Cardiac muscle cell (in vitro differentiated cells and primary cell): ENCODE measurements around the gene ABCA6. TPM values are rescaled to one million over a fixed set of nuclear protein-coding genes. Genes with fewer than 3 reads are reported as not detected.
"Not testable (repeated sequence)": the region's sequence is repeated elsewhere in the genome, so short reads cannot be mapped to it uniquely, and the experiment has no call there.

Source experiments
- DNase-seq, 2 donors: peaks; one replicate each; pipeline versions ENCODE4 v3.0.0 to v3.0.0-alpha.2; 2010 to 2017; ENCODE audit warnings: low read depth in 1 of 2, low spot score in 1 of 2
- H3K27ac ChIP-seq: fragments of 200-600 bp; sonication (generic); 2 replicates; pipeline ENCODE4 v1.5.1; 2016
- H3K27me3 ChIP-seq: fragments of 200-600 bp; sonication (generic); 2 replicates; pipeline ENCODE4 v1.6.0; 2016; ENCODE audit warnings: control low read depth
- H3K36me3 ChIP-seq: fragments of 200-600 bp; sonication (generic); 2 replicates; pipeline ENCODE4 v1.5.1; 2016; ENCODE audit warnings: control low read depth
- H3K4me1 ChIP-seq: fragments of 200-600 bp; sonication (generic); 2 replicates; pipeline ENCODE4 v1.8.1; 2017; ENCODE audit warnings: low read depth, mild to moderate bottlenecking, mixed run types
- H3K4me3 ChIP-seq: fragments of 200-600 bp; sonication (generic); 2 replicates; pipeline ENCODE4 v1.5.1; 2016; ENCODE audit warnings: mild to moderate bottlenecking
- H3K9me3 ChIP-seq: fragments of 200-600 bp; sonication (generic); 2 replicates; pipeline ENCODE4 v1.5.1; 2017; ENCODE audit warnings: low read depth, mild to moderate bottlenecking, control low read depth
- CTCF ChIP-seq: IDR thresholded peaks from 2 replicates; pipeline ENCODE4 v1.5.1; 2012; ENCODE audit warnings: low read depth, mild to moderate bottlenecking, low read length
- polyA plus RNA-seq: library from polyadenylated mRNA; unstranded; fragments of >200 nt; fragmentation: Nextera tagmentation; extraction: Ambion mirVana; gene quantifications from 2 replicates; pipeline ENCODE4 v1.2.1, GENCODE V29; 2016
- total RNA-seq: library from RNA; depleted of rRNA; stranded (reverse); fragments of >200 nt; gene quantifications from 2 replicates; pipeline ENCODE4 v1.2.3, GENCODE V29; 2016

Gene ABCA6
- total and polyA plus RNA-seq, 2 experiments from 2014 or later: not detected

GRCh38 chr17:69176457-69176795 is 34.7 kb upstream of the ABCA6 start:
- peak in 1 of 2 donors; percentile 3 for DNase-seq
- Histone ChIP-seq H3K27me3 (no peaks in the 10 kb centered on the region), H3K27ac (no peak overlapping the region)

GRCh38 chr17:69175625-69176456 is 34.1 kb upstream of the ABCA6 start:
- H3K9me3 ChIP-seq: no peaks in the 10 kb centered on the region
- no peak for TF ChIP-seq CTCF
- DNase-seq: peak in 1 of 2 donors; percentile 90

More at GRCh38 chr17:69176457-69176795, 34.7 kb upstream of the ABCA6 start:
- Histone ChIP-seq H3K36me3 (no peaks in the 10 kb centered on the region), H3K4me3 (no peak overlapping the region), H3K9me3 (no peaks in the 10 kb centered on the region), H3K4me1 (no peaks in the 10 kb centered on the region)
- TF ChIP-seq CTCF: no peak

GRCh38 chr17:69175262-69175624 is 33.5 kb upstream of the ABCA6 start:
- no peak for DNase-seq
- H3K27ac ChIP-seq: no peak overlapping the region
- H3K36me3 ChIP-seq: no peaks in the 10 kb centered on the region
- H3K9me3 ChIP-seq: no peaks in the 10 kb centered on the region
- no peak for TF ChIP-seq CTCF
- no peaks in the 10 kb centered on the region for H3K4me1 ChIP-seq
- H3K27me3 ChIP-seq: no peaks in the 10 kb centered on the region
- no peak overlapping the region for H3K4me3 ChIP-seq

More at GRCh38 chr17:69175625-69176456, 34.1 kb upstream of the ABCA6 start:
- no peaks in the 10 kb centered on the region for H3K36me3 ChIP-seq
- no peaks in the 10 kb centered on the region for H3K27me3 ChIP-seq
- no peak overlapping the region for H3K27ac ChIP-seq
- H3K4me1 ChIP-seq: no peaks in the 10 kb centered on the region
- no peak overlapping the region for H3K4me3 ChIP-seq

GRCh38 chr17:69173118-69173517 is 31.4 kb upstream of the ABCA6 start:
- Histone ChIP-seq H3K4me1 (no peaks in the 10 kb centered on the region), H3K4me3 (no peak overlapping the region), H3K9me3 (no peaks in the 10 kb centered on the region), H3K27me3 (no peaks in the 10 kb centered on the region), H3K36me3 (no peaks in the 10 kb centered on the region), H3K27ac (no peak overlapping the region)
- no peak for TF ChIP-seq CTCF
- no peak for DNase-seq

- Histone ChIP-seq H3K36me3 (no peaks in the 10 kb centered on the region), H3K4me3 (no peak overlapping the region), H3K4me1 (peaks cover 9% of the 10 kb centered on the region)
Observed at GRCh38 chr17:69170377-69170776, 28.7 kb upstream of the ABCA6 start.

GRCh38 chr17:69168642-69169041 is 26.9 kb upstream of the ABCA6 start:
- not testable (repeated sequence) for H3K27me3 ChIP-seq, H3K4me1 ChIP-seq, H3K27ac ChIP-seq, DNase-seq, H3K9me3 ChIP-seq, H3K36me3 ChIP-seq, H3K4me3 ChIP-seq

More at GRCh38 chr17:69170377-69170776, 28.7 kb upstream of the ABCA6 start:
- TF ChIP-seq CTCF: no peak
- Histone ChIP-seq H3K9me3 (no peaks in the 10 kb centered on the region), H3K27me3 (no peaks in the 10 kb centered on the region), H3K27ac (no peak overlapping the region)
- no peak for DNase-seq
